ENCODE measurements around the gene PDE4D. TPM values are rescaled to one million over a fixed set of nuclear protein-coding genes. Genes with fewer than 3 reads are reported as not detected.

The PDE4D gene
- polyA plus RNA-seq, 1 donor (not counting 4 experiments of a cell fraction or from before 2014, with no cell fraction given) = 3.6 TPM

GRCh38 chr5:59497207-59497606 is 396.3 kb downstream of the PDE4D start:
- dilution Hi-C loops (cut with MboI; ENCODE audit: extremely low pct_ligation_motif_present, low sequenced_read_pairs) = no loop called here

GRCh38 chr5:59496524-59497134 is 396.9 kb downstream of the PDE4D start:
- FAIRE-seq (no peak), DNase-seq (ENCODE audit: low read depth, low spot score) (no peak)
- H3K36me3 ChIP-seq (ENCODE audit: control insufficient read depth in 2 of 2, extremely low read depth in 1 of 2, insufficient read depth in 2 of 2, low read length in 2 of 2) = no peaks in the 10 kb centered on the region
- H3K9me1 ChIP-seq (ENCODE audit: control insufficient read depth, extremely low read depth, insufficient read depth, low read length) = no peaks in the 10 kb centered on the region
- no peak overlapping the region for H2AFZ ChIP-seq (ENCODE audit: control insufficient read depth, low read length)
- H3K4me1 ChIP-seq (ENCODE audit: control insufficient read depth, extremely low read depth, insufficient read depth, low read length) = no peaks in the 10 kb centered on the region
- no peaks in the 10 kb centered on the region for H3K27me3 ChIP-seq (ENCODE audit: control insufficient read depth, extremely low read depth, insufficient read depth, low read length)
- H3K79me2 ChIP-seq (ENCODE audit: control insufficient read depth, insufficient read depth, low read length) = no peaks in the 10 kb centered on the region
- H3K4me2 ChIP-seq (ENCODE audit: control insufficient read depth, extremely low read depth, insufficient read depth, low read depth, low read length) = no peak overlapping the region
- dilution Hi-C loops (cut with MboI; ENCODE audit: extremely low pct_ligation_motif_present, low sequenced_read_pairs) = no loop called here
- no peaks in the 10 kb centered on the region for H3K9me3 ChIP-seq (ENCODE audit: control insufficient read depth, low read depth, low read length)
- TF ChIP-seq EZH2 (IDR thresholded peaks at IDR 0.05; ENCODE audit: low read length) = no peak
- peak; percentile 63 to 79 (median 64) for TF ChIP-seq CTCF (optimal IDR thresholded peaks at IDR 0.05 in 1 of 3, IDR thresholded peaks at IDR 0.05 in 1 of 3, conservative IDR thresholded peaks at IDR 0.05 in 1 of 3; ENCODE audit: extremely low read depth in 1 of 3, insufficient read depth in 2 of 3, low read length in 3 of 3)
- H3K4me3 ChIP-seq (ENCODE audit: control insufficient read depth in 2 of 3, extremely low read depth in 1 of 3, insufficient read depth in 2 of 3, low read depth in 1 of 3, low read length in 3 of 3) = no peak overlapping the region
- H3K27ac ChIP-seq (ENCODE audit: control insufficient read depth, insufficient read depth, low read length) = no peak overlapping the region
- H3K9ac ChIP-seq (ENCODE audit: control insufficient read depth, extremely low read depth, insufficient read depth, low read length) = no peak overlapping the region
- H4K20me1 ChIP-seq (ENCODE audit: control insufficient read depth, extremely low read depth, insufficient read depth, low read length) = no peaks in the 10 kb centered on the region

More at GRCh38 chr5:59497207-59497606, 396.3 kb downstream of the PDE4D start:
- Histone ChIP-seq H3K9ac (ENCODE audit: control insufficient read depth, extremely low read depth, insufficient read depth, low read length) (no peak overlapping the region), H3K4me3 (ENCODE audit: control insufficient read depth in 2 of 3, extremely low read depth in 1 of 3, insufficient read depth in 2 of 3, low read depth in 1 of 3, low read length in 3 of 3) (no peak overlapping the region), H3K27me3 (ENCODE audit: control insufficient read depth, extremely low read depth, insufficient read depth, low read length) (no peaks in the 10 kb centered on the region), H3K9me3 (ENCODE audit: control insufficient read depth, low read depth, low read length) (no peaks in the 10 kb centered on the region), H2AFZ (ENCODE audit: control insufficient read depth, low read length) (no peak overlapping the region), H3K4me1 (ENCODE audit: control insufficient read depth, extremely low read depth, insufficient read depth, low read length) (no peaks in the 10 kb centered on the region), H3K36me3 (ENCODE audit: control insufficient read depth in 2 of 2, extremely low read depth in 1 of 2, insufficient read depth in 2 of 2, low read length in 2 of 2) (no peaks in the 10 kb centered on the region), H3K9me1 (ENCODE audit: control insufficient read depth, extremely low read depth, insufficient read depth, low read length) (no peaks in the 10 kb centered on the region), H3K4me2 (ENCODE audit: control insufficient read depth, extremely low read depth, insufficient read depth, low read depth, low read length) (no peak overlapping the region), H3K79me2 (ENCODE audit: control insufficient read depth, insufficient read depth, low read length) (no peaks in the 10 kb centered on the region), H4K20me1 (ENCODE audit: control insufficient read depth, extremely low read depth, insufficient read depth, low read length) (no peaks in the 10 kb centered on the region), H3K27ac (ENCODE audit: control insufficient read depth, insufficient read depth, low read length) (no peak overlapping the region)
- no peak for FAIRE-seq
- DNase-seq (ENCODE audit: low read depth, low spot score) = no peak
- TF ChIP-seq CTCF (optimal IDR thresholded peaks at IDR 0.05 in 1 of 3, IDR thresholded peaks at IDR 0.05 in 1 of 3, conservative IDR thresholded peaks at IDR 0.05 in 1 of 3; ENCODE audit: extremely low read depth in 1 of 3, insufficient read depth in 2 of 3, low read length in 3 of 3) = no peak
- TF ChIP-seq EZH2 (IDR thresholded peaks at IDR 0.05; ENCODE audit: low read length) = no peak
